Stimulated activated CD8-positive, alpha-beta memory T cell treated with anti-CD3 and anti-CD28 coated beads, Interleukin-15, amount 100 ng/mL, for 24 hours (primary cell): Measurements from ENCODE around the gene SLC46A2.

Experiments
- DNase-seq: peaks from one replicate; pipeline ENCODE4 v3.0.0-alpha.2; 2020; ENCODE audit warnings: low read depth

SLC46A2 gene

GRCh38 chr9:112886351-112886750 lies 4.3 kb downstream of the SLC46A2 start:
- DNase-seq = no peak

DNA sequence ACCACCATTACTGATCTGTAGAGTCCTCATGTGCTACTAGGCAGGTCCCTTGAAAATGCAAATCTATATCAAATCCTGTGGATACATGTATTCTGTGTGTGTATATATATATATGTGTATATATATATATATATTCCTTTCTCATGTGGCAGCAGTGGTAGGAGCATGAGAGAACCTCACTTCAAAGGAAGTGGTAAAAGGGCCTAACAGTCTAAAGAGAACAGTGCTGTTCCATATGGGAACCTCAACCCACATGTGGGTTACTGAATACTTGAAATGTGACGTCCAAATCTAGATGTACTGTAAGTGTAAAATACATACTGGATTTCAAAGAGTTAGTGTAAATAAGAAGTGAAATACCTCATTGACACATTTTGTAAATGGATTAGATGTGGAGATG lies 5.4 kb downstream of the SLC46A2 start:
- no peak for DNase-seq

GRCh38 chr9:112884721-112885120 lies 6.0 kb downstream of the SLC46A2 start:
- DNase-seq = no peak

GRCh38 chr9:112884101-112884500 lies 6.6 kb downstream of the SLC46A2 start:
- DNase-seq = no peak

DNA sequence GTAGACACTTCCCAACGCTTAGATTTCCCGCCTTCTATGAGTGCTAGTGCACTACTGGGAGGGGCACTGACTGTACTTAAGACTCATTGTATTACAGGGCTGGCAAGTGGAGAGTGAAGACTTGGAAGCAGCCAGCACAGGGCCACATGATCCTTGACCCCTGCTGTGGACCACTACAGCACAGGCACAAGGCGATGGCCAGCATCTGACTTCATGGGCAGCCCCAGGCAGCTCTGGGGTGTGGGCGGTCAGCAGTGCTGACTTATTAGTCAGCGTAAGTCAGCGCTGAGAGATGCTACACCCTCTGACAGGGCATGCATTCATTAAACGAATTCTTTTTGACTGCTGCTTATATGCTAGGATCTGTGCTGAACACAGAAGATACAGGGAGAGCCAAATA lies 9.3 kb downstream of the SLC46A2 start:
- no peak for DNase-seq

DNA sequence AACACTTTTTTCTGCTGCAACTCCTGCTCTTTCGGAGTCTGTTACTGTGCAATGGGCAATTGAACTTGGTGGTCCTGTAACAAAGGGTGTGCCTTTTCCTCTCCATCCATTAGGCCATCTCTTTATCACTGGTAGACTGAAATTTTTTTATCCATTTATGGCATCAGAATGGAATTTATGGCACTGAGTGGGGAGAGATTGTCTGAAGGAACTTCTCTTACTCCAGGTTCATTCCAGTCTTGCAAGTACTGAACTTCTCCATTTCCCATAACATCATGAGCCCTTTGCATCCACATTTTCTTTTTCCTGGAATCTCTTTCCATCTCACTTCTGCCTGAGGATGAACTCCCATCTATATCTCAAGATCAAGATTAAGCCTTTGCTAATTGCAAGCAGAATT lies 10.0 kb downstream of the SLC46A2 start:
- no peak for DNase-seq

- no peak for DNase-seq
These were observed 11.9 kb downstream of the SLC46A2 start for GRCh38 chr9:112878752-112879151.

GRCh38 chr9:112873773-112874405 lies 16.8 kb downstream of the SLC46A2 start:
- DNase-seq = no peak

DNA sequence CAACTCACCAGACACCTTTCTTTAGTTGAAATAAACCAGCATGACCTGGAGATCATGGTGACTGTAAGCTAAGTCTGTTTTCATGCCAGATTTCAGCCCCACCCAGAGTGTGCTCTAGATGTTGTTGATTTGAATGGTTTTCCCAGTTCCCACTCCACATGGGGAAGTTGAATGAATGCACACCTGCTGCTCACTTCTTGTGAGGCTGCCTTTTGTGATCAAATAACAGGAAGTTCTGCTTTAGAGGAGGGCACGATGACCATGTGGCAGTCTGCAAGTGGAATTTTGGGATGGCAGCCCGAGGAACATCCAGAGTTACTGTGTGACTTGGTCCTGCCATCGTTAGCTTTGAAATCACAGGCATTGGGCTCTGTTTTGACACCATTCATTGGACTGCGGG lies 18.7 kb downstream of the SLC46A2 start:
- DNase-seq = no peak

DNA sequence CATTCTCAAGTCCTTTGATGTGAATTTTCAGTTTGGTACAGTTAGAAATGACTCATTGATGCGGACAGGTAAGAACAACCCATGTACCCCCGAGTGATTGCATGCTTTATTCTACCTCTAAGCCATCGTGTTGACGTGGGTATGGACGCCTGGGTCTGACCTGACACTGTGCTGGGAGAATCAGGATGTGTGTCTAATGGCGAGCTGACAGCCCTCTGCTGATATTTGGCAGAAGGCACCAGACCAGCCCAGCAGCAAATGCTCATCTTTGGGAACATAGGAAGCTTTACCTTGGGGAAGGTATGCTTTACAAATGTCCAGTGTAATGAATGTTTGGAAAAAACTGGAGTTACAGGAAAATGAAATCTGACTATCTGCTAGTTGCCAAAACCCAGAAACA lies 20.1 kb downstream of the SLC46A2 start:
- DNase-seq = no peak

GRCh38 chr9:112869917-112870316 lies 20.8 kb downstream of the SLC46A2 start:
- DNase-seq = no peak

DNA sequence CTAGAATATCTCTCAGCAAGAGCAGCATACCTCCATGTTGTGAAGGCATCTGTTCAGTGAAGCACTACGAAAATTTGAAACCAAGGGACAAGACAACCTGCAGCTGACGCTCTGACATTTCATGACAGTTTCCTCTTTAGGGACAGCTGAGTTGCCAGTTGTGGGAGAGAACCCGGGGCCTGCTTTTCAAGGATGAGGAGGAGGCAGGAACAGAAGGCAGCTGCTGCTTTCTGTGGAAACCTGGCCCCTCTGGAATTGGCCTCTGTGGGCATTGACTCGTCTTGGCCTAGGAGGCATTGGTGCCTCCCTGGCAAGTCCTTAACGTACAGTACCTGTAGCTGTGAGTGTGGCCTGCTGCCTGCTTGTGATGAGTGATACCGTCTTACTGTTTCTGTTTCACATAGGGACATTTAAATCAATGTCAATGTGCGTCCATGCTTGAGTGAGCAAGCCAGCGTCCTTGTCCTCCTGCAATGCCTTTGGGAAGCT lies 21.6 kb downstream of the SLC46A2 start:
- DNase-seq = no peak

DNA sequence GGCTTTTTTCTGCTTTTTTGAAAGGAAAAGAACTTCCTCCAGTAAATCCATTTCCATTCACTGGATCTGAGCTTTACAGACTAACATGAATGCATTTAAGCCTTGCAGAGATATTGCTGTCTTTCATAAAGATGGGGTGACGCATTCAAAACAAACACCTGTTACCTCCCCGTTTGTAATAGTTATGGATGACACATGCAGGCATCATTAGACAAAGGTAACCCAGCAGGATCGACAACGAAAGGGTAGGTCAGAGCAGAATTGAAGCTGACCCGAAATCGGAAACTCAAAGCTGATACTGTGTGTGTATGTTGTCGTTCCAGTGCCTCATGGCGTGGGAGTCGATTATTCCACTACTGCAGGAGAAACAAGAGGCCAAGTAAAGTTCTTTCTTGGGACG lies 22.2 kb downstream of the SLC46A2 start:
- no peak for DNase-seq

- no peak for DNase-seq
These were observed 23.2 kb downstream of the SLC46A2 start for GRCh38 chr9:112867275-112867991.

GRCh38 chr9:112866662-112867274 lies 23.9 kb downstream of the SLC46A2 start:
- DNase-seq = no peak

- no peak for DNase-seq
These were observed 25.7 kb downstream of the SLC46A2 start for GRCh38 chr9:112864982-112865381.

DNA sequence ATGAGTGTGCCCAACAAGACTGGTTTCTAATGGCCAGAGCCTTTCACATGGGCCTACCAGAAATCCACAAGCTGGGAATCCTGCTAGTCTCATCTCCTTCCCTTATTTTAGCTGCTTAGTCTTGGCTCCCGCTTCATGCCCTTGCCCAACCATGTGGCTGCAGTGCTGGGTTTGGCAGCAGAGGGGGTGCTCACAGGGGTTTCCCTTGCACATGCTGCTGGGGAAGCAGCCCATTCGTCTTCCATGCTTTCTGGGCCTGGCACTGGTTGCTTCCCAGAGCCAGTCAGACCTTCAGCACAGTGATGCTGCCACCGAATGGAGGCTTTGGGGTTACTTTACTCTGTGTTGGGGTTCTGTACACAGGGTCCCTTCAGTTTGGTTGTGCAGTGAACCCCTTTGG lies 26.3 kb downstream of the SLC46A2 start:
- DNase-seq = no peak

GRCh38 chr9:112863746-112864145 lies 26.9 kb downstream of the SLC46A2 start:
- no peak for DNase-seq

DNA sequence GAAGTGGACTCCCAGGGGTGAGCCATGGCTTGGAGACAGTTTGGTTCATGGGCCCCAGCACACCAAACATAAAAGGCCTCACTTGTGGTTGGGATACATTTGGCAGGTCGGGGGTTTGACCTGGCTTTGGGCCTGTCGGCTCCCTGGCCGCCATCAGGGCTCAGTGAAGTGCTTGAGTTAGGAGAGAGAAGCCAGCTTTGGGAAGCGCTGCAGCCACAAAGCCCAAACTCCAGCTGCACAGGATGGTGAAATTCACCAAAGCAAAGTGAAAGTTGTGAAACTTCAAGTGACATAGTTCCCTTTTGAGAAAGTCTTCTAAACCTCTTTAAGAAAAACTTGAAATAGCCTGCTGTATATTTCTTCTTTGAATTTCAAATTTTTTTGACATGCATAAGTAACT lies 27.5 kb downstream of the SLC46A2 start:
- no peak for DNase-seq

- DNase-seq = no peak
These were observed 28.8 kb downstream of the SLC46A2 start for GRCh38 chr9:112861638-112862555.

GRCh38 chr9:112861155-112861554 lies 29.5 kb downstream of the SLC46A2 start:
- DNase-seq = no peak

DNA sequence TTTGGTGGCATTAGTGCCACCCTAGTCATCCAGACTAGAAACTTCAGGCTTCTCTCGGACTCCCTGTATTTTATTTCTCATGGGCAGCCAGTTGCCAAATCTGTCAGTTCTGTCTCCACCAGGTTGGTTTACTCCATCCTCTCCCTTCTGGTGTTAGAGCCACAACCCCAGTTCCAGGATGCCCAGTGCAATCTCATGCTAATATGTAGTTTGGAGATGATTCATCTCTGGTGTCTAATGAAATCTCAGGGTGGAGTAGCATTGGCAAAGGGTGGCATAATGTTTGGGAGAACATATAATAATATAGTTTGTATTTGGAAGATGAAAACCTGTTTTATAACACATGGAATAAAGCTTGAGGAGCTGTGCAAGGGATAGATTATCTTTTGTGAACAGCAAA lies 30.2 kb downstream of the SLC46A2 start:
- no peak for DNase-seq
